GM19099 (cell line): ENCODE measurements around the gene MATK.

Experiments used
- POLR2A ChIP-seq: IDR thresholded peaks from 3 replicates; pipeline ENCODE4 v1.6.1; 2011; ENCODE audit warnings: low read depth; ENCODE audit not compliant: insufficient read length; ENCODE audit errors: extremely low read depth

Gene MATK

DNA sequence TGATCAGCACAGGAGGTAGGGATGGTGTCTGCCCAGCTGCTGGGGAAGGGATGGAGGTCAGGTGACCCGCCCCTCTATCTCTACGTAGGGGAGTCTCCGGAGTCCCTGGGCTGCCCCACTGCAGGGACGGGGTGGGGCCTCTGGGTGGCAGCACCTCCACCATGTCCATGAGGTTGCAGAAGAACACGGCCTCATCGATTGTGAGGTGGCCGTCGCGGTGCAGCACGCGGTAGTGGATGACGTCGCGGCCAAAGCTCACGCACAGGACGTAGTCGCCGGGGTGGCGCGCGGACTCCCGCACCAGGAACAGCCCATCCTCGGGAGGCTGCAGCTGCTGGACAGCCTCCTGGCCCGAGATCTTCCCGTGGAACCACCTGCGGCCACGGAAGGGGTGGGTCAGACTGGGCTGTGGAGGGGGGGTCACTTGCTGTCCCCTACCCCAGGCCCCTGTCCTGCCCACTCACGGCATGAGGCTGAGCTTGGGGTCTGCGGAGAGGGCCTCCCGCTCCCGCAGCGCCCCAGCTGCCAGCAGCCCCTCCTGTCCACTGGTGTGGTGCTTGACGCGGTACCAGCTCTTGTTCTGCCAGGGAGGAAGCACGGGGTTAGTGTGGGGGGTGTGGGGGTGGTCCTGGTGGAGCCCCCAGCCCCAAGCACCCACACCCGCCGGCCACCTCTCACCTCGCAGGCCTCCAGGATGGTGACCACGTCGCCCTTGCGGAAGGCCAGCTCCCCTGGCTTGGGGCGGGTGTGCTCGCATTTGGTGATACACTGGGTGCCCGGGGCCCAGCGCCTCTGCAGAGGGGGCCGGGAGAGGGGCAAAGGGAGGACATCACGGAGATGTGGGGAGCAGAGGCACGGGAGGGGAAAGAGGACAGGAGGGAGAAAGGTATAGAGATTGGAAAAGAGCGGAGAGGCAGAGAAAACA is 2.3 kb downstream of the MATK start:
- TF ChIP-seq POLR2A: no peak

DNA sequence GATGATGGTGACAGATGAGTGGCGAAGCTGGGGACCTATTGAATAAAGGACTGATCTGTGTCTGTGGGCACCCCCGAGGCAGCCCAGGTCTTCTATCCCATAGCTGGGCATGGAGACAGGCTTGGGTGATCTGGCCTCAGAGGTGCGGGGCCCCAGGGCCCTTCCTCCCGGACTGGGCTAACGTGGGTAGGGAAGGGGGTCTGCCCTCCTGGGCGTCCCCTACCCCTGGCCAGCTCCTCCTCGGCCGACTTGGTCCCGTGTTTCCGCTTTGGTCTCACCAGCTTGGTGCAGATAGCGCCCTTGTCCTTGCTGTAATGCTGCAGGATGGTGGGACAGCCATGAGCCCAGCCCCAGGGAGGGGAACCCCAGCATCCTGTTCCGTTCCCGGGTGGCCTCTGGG is 3.3 kb downstream of the MATK start:
- no peak for TF ChIP-seq POLR2A

DNA sequence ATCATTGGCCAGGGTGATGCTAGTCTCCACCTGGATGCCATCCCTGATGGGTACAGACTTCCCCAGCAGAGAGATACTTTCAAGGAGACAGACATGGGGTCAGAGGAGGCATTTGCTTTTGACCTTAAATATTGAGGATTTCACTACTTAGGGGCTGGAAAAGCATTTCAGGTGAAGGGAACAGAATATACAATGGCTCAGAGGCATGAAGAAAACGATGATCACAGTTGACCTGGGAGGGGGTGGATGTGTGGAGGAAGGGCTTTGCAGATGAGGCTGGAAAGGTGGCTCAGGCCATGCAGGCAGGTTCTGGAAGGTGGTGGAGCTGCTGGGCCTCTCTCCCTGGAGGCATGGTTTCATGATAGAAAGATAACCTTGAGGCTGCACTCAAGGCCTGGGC is 3.9 kb downstream of the MATK start:
- TF ChIP-seq POLR2A: no peak

DNA sequence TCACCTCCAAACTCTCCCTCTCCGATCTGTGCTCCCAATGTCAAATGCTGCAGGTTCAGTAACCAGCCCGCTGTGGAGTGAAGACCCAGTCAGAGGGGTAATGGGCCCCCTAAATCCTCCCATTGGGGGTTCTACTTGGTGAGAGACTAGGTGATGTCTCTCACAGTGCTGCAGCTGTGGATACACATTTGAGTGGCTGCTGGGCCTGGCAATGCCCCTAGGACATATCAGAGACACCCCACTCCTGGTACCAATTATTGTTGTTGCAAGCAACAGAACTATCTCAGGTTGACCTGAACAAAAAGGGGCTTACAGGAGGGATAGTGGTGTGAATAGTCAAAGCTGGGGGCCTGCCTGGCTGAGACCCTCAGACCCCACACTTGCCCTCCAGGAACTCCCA is 4.6 kb downstream of the MATK start:
- no peak for TF ChIP-seq POLR2A

DNA sequence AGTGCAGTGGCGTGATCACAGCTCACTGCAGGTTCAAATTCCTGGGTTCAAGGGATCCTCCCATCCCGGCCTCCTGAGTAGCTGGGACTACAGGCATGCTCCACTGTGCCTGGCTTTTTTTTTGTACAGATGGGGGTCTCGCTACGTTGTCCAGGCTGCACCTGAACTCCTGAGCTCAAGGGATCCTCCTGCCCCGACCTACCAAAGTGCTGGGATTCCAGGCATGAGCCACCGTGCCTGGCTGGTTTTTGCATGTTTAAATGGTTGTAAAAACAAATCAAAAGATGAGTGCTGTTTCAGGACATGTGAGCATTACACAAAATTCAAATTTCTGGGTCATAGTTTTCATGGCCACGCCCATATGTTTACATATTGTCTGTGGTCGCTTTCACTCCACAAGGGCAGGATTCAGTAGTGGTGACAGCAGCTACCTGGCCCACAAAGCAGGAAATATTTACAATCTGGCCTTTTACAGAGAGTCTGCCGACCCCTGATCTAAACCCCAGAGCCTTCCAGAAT is 5.3 kb downstream of the MATK start:
- TF ChIP-seq POLR2A: no peak

DNA sequence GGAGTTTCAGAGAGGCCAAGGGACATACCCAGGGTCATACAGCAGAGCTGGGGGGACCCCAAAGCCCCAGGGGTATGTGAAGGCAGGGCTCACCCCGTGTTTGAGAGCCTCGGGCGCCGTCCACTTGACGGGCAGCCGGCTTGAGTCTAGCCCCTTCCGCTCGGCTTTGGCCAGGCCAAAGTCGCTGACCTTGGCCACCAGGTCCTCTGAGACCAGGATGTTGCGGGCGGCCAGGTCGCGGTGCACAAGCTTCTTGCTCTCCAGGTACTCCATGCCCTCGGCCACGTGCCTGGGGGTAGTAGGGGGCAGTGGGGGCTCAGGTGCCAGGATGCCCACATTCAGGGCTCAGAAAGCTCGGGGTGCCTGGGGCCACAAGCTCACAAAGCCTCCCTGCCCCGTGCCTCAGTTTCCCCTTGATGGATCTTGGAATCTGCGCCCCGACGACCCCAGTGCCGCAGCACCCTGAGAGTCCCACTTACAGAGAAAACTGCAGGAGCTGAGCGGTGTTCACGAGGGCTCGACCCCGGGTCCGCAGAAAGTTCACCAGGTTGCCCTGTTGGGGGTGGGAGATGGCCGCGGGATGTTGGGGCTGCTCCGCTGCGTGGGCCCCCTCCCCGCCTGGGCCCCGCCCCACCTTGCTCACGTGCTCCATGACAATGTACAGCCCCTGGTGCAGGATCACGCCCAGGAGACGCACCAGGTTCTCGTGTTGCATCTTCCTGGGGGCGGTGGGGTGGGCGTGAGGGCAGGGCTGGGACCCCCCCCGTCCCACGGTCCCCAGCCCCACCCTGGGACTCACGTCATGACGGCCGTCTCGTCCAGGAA is 7.1 kb downstream of the MATK start:
- no peak for TF ChIP-seq POLR2A

DNA sequence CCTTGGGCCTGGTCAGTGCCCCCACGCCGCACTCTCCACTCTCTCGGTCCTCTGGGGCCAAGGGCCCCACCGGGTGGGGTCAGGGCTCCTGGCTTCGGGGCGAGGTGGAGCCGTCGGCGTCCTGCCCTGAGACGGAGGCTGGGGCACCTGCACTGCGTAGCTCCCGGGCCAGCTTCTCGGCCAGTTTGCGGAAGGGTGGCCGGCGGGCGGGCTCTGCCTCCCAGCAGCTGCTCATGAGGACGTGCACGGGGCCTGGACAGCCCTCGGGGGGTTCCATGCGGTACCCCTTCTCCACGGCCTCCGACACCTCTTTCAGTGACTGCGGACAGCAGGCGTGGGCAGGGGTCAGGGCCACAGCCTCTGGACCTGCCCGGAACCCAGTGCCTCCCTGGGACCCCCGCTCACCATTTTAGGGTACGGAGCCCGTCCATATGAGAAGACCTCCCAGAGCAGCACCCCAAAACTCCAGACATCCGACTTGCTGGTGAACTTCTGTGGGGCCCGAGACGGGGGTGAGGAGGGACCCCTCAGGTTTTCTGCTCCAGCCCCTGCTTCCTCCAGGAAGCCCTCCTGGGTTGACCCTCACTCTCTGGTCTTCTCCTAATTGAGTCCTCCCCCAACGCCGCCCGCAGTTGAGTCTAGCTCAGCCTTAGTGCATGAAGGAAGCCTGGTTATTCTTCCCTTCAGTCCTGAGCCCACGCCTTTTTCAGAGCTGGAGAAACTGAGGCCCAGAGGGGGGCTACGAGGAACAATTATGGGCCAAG is 7.9 kb downstream of the MATK start:
- TF ChIP-seq POLR2A: no peak

DNA sequence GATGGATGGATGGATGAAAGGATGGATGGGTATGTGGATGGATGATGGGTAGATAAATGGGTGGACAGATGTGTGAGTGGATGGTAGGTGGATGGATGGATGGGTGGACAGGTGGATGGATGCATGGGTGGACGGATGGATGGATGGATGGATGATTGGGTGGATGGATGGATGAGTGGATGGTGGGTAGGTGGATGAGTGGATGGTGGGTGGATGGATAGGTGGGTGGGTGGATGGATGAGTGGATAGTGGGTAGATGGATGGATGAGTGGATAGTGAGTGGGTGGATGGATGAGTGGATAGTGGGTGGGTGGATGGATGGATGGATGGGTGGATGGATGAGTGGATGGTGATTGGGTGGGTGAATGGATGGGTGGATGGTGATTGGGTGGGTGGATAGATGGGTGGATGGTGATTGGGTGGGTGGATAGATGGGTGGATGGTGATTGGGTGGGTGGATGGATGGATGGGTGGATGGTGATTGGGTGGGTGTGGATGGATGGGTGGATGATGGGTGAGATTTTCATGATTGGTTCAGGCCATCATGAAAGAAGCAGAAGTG is 9.6 kb downstream of the MATK start:
- TF ChIP-seq POLR2A: no peak

DNA sequence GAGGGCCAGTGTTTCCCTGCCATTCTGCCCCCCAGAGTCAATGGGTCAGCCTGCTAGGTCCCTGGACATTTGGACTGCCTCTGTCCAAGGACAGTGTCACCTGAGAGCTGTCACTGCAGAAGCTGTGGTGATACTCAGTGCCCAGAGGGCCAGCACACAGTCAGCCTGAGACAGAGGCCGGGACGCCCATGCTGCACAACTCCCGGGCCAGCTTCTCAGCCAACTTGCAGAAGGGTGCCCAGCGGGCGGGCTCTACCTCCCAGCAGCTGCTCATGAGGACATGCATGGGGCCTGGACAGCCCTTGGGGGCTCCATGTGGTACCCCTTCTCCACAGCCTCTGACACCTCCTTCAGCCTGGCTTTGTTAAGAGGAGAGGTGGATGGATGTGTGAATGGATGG is 10.3 kb downstream of the MATK start:
- no peak for TF ChIP-seq POLR2A

DNA sequence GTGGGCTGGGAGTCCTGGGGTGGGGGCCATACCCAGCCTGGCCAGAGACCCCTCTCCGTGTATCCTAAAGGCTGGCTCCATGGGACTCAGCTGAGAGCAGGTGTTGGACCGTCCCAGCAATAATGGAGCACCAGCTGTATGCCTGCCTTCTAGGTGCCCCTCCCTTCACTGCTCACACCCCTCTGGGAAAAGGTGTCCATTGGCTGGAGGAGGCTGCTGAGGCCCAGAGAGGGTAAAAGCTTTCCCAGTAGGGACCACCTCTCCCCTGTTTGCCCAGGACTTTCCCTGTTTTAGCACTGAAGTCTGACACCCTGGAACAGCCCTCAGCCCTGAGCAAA is 10.8 kb downstream of the MATK start:
- no peak for TF ChIP-seq POLR2A

DNA sequence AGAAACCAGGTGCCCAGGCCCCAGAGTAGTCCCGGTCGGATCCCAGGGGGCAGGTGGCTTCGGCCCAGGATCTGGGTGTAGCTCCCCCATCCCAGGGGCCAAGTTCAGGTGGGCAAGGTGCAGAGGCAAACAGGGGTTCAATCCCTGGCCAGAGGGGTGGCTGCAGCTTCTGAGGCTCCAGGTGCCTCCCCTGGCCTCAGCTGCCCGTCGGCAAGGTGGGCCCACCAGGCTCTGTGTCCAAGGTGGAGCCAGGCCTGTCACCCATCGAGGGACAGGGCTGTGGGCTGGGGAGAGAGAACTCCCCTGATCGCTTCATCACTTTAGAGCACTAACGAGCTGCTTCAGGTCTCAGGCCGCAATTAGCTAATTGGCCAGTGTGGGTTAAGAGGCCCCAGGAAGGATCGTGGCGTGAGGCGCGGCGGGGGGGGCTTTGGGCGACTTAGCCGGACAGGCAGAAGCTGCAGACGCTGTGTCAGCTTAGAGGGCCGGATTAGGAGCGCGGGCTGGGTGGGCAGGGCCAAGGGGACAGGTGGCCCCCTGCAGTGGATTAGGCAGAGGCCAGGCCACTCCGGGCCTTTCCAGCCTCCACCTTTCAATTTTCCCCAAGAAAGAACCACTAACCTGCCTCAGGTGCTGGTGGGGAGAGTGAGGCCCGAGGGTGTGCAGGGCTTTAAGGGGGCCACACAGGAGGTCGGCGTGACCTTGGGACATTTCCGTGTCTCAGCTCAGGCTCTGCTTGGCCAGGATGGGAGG is 11.4 kb downstream of the MATK start:
- no peak for TF ChIP-seq POLR2A

DNA sequence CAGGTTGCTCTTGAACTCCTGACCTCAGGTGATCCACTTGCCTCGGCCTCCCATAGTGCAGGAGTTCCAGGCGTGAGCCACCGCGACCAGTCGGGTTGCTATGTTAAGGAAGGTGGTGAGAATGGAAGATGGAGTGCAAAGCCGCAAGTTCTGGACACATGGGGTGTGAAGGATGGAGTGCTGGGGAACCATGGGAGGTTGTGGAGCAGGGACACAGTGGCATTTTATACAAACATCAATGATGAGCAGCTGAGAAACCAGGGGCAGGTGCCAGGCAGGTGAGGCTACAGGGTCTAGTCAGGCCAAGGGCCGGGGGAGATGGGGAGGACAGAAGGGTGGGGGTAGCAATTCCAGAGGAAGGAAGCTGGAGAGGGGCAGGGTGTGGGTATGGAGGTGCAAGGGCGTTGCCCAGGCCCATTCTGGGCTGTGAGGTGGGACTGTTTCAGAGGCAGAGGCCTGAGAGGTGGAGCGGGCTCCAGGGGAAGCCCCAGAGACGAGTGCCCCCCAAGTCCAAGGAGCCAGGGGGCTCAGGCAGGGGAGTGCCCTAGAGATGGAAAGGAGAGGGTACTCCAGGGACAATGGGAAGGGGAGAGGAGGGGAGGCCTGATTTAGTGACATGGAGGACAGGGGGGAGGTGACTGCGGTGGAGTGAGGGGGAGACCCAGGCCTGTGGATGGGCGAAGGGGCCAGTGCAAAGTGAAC is 12.2 kb downstream of the MATK start:
- no peak for TF ChIP-seq POLR2A

DNA sequence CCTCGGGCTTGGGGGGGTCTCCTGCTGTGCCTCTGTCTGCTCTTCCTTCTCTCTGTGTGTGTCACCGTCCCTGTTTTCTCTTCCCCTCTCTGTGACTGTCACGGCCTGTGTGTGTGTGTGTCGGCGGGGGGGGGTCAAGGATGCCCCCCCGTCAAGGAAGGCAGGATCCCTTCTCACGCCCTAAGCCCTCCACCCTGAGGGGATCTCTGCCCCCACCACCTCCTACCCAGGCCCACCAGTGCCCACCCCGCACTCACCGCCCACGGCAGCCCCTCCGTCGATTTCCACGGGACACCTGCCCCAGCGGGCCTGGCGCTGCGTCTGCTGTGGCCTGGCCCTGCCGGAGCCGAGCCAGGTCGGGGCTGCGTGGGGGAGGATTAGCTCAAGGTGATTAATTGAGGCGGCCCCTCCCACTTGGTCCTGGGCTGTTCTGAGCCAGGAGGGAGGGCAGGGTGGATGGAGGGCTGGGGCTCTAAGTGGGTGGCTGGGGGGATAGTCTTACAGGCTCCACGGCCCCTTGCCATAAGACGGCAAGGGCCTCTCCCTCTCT is 14.2 kb downstream of the MATK start, which contains the start of gene RAX2:
Gene RAX2 (minus strand): TSS at position 323 of the 550 bp plus-strand sequence. CDS start 486 bp downstream, outside the sequence.
- no peak for TF ChIP-seq POLR2A
